ENCODE results near the gene NFKB1. TPM values are rescaled to one million over a fixed set of nuclear protein-coding genes. Genes with fewer than 3 reads are reported as not detected.
"Not testable (repeated sequence)": the region's sequence is repeated elsewhere in the genome, so short reads cannot be mapped to it uniquely, and the experiment has no call there.

NFKB1 gene
- polyA plus RNA-seq, 1 donor (not counting 4 experiments of a cell fraction or from before 2014, with no cell fraction given), result 21.8 TPM

DNA sequence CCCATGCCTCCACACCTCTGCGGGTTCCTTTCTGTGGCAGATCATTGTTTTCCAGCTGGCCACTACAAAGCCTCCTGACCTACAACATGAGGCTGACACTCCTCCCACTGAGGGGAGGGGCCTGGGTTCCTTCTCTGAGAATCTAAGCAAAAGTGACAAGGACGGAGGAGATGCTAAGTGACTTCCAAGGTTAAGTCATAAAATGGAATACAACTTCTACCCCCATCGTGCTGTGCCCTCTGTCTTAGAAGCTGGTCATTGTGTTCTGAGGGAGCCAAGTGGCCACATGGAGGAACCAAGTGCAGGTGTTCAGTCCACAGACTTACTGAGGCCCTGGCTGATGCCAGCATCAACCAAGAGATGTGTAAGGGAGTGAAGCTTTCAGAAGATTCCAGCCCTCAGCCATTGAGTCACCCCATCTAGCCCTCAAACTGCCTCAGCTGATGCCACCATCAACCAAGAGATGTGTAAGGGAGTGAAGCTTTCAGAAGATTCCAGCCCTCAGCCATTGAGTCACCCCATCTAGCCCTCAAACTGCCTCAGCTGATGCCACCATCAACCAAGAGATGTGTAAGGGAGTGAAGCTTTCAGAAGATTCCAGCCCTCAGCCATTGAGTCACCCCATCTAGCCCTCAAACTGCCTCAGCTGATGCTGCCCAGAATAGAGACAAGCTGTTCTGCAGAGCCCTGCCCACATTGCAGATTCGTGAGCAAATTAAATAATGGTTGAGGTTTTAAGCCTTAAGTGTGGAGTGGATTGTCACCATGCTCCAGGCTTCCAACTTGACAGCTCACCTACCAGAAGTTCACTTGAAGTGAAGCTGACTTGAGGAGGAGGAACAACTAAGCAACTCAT lies 118.8 kb downstream of the NFKB1 start:
- H3K9me3 ChIP-seq (ENCODE audit: control insufficient read depth, low read depth, low read length); H3K4me3 ChIP-seq (ENCODE audit: control insufficient read depth in 2 of 3, extremely low read depth in 1 of 3, insufficient read depth in 2 of 3, low read depth in 1 of 3, low read length in 3 of 3); H3K9me1 ChIP-seq (ENCODE audit: control insufficient read depth, extremely low read depth, insufficient read depth, low read length); FAIRE-seq; H3K27me3 ChIP-seq (ENCODE audit: control insufficient read depth, extremely low read depth, insufficient read depth, low read length); H3K9ac ChIP-seq (ENCODE audit: control insufficient read depth, extremely low read depth, insufficient read depth, low read length); dilution Hi-C loops (cut with MboI; ENCODE audit: extremely low pct_ligation_motif_present, low sequenced_read_pairs); H2AFZ ChIP-seq (ENCODE audit: control insufficient read depth, low read length); H3K4me2 ChIP-seq (ENCODE audit: control insufficient read depth, extremely low read depth, insufficient read depth, low read depth, low read length); H4K20me1 ChIP-seq (ENCODE audit: control insufficient read depth, extremely low read depth, insufficient read depth, low read length); H3K79me2 ChIP-seq (ENCODE audit: control insufficient read depth, insufficient read depth, low read length); DNase-seq (ENCODE audit: low read depth, low spot score): not testable (repeated sequence)
- peak overlapping the region; percentile 11 for H3K27ac ChIP-seq (ENCODE audit: control insufficient read depth, insufficient read depth, low read length)
- peaks cover 17% of the 10 kb centered on the region for H3K4me1 ChIP-seq (ENCODE audit: control insufficient read depth, extremely low read depth, insufficient read depth, low read length)
- peaks cover 11 to 13% of the 10 kb centered on the region in 2 experiments for H3K36me3 ChIP-seq (ENCODE audit: control insufficient read depth in 2 of 2, extremely low read depth in 1 of 2, insufficient read depth in 2 of 2, low read length in 2 of 2)

DNA sequence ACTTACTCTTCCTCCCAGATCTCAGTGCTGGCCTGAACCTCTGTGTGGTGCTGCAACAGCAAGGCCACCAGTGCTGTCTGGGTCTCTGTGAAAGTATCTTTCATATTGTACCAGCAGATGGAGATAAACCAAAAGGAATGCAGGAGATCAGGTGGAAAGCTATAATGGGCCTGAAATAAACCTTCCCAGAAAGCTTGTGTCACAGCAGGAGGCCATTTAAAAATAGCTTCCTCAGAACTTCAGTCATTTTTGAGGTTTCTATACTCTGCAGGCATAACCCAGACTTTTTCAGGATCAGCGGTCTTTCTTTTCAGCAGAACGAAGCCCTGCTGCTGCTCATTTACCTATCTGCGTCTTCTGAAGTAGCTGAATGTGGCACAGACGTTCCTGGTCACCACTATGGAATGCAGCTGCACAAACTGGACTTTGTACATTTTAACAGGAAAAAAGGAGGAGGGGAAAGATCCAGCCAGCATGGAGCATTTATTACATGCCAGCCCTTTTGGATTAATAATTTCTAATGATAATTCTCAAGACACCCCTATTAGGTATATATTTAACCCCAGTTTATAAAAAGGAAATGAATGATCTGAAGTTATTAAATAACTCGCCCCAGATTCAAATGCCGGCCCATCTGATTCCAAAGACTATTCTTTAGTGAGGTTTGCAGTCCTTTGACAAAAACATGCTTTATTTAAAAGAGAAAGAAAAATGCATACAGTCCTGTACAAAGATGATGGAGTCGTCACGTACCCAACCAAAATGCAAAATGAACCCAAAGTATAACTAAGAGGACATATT lies 119.7 kb downstream of the NFKB1 start:
- peak overlapping the region; percentile 11 for H3K27ac ChIP-seq (ENCODE audit: control insufficient read depth, insufficient read depth, low read length)
- no peak overlapping the region for H3K9ac ChIP-seq (ENCODE audit: control insufficient read depth, extremely low read depth, insufficient read depth, low read length)
- H3K4me3 ChIP-seq (ENCODE audit: control insufficient read depth in 2 of 3, extremely low read depth in 1 of 3, insufficient read depth in 2 of 3, low read depth in 1 of 3, low read length in 3 of 3), result no peak overlapping the region
- H3K9me3 ChIP-seq (ENCODE audit: control insufficient read depth, low read depth, low read length), result no peaks in the 10 kb centered on the region
- FAIRE-seq (peak; percentile 67), DNase-seq (ENCODE audit: low read depth, low spot score) (no peak)
- H3K27me3 ChIP-seq (ENCODE audit: control insufficient read depth, extremely low read depth, insufficient read depth, low read length), result no peaks in the 10 kb centered on the region
- no peaks in the 10 kb centered on the region for H3K9me1 ChIP-seq (ENCODE audit: control insufficient read depth, extremely low read depth, insufficient read depth, low read length)
- H3K4me1 ChIP-seq (ENCODE audit: control insufficient read depth, extremely low read depth, insufficient read depth, low read length), result peaks cover 19% of the 10 kb centered on the region
- peaks cover 8 to 10% of the 10 kb centered on the region in 2 experiments for H3K36me3 ChIP-seq (ENCODE audit: control insufficient read depth in 2 of 2, extremely low read depth in 1 of 2, insufficient read depth in 2 of 2, low read length in 2 of 2)
- TF ChIP-seq, protein P1, sequence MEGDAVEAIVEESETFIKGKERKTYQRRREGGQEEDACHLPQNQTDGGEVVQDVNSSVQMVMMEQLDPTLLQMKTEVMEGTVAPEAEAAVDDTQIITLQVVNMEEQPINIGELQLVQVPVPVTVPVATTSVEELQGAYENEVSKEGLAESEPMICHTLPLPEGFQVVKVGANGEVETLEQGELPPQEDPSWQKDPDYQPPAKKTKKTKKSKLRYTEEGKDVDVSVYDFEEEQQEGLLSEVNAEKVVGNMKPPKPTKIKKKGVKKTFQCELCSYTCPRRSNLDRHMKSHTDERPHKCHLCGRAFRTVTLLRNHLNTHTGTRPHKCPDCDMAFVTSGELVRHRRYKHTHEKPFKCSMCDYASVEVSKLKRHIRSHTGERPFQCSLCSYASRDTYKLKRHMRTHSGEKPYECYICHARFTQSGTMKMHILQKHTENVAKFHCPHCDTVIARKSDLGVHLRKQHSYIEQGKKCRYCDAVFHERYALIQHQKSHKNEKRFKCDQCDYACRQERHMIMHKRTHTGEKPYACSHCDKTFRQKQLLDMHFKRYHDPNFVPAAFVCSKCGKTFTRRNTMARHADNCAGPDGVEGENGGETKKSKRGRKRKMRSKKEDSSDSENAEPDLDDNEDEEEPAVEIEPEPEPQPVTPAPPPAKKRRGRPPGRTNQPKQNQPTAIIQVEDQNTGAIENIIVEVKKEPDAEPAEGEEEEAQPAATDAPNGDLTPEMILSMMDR (optimal IDR thresholded peaks at IDR 0.05 in 1 of 3, IDR thresholded peaks at IDR 0.05 in 1 of 3, conservative IDR thresholded peaks at IDR 0.05 in 1 of 3; ENCODE audit: extremely low read depth in 1 of 3, insufficient read depth in 2 of 3, low read length in 3 of 3), result peak; percentile 32 to 70 (median 57)
- no peak for TF ChIP-seq EZH2 (IDR thresholded peaks at IDR 0.05; ENCODE audit: low read length)
- H3K4me2 ChIP-seq (ENCODE audit: control insufficient read depth, extremely low read depth, insufficient read depth, low read depth, low read length), result no peak overlapping the region
- no peak overlapping the region for H2AFZ ChIP-seq (ENCODE audit: control insufficient read depth, low read length)
- no peaks in the 10 kb centered on the region for H3K79me2 ChIP-seq (ENCODE audit: control insufficient read depth, insufficient read depth, low read length)
- no peaks in the 10 kb centered on the region for H4K20me1 ChIP-seq (ENCODE audit: control insufficient read depth, extremely low read depth, insufficient read depth, low read length)
- dilution Hi-C loops (cut with MboI; ENCODE audit: extremely low pct_ligation_motif_present, low sequenced_read_pairs), result no loop called here

All from keratinocyte (primary cell).